ENCODE data around the gene SUPT5H.

The SUPT5H gene
- 227 to 404 reads per million in 2 donors for total RNA-seq

DNA sequence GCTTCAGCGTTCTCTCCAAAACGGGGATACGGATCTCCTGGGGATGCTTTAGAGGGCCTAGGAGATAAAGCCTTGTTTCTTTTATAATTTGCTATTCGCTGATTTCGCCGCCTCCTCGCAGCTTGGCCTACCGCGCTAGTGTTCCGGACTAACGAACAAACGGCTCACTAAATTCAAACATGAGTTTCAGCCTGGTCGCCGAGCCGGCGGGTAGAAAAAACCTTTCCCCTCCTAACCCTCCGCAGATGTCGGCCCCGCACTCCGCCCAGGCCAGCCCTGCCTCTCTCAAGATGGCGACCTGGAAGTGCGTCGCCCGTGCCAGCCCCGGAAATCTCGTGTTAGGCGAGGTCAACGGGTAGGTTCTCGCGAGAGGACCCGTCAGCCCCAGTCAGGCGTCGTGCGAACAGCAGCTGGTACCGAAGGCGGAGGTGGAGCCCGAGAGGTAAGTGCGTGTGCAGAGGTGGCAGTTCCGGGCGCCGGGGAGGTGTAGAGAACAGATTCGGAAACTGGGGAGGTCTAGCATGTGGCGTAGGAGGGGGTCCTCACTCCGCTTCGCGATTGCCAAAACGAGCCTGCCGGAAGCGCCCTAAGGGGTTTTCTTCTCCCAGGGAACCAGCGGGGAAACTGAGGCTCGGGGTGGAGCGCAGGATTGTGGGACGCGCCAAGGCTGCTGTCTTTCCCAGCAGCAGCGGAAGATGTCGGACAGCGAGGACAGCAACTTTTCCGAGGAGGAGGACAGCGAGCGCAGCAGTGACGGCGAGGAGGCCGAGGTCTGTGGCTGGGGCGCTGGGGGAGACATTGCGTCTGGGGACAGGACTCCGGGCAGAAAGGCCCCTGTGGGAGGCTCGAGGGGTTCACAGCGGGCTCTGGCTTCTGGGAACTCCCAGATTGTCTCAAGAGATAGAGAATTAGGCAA, at the start of gene SUPT5H:
SUPT5H (plus strand) TSS at position 387 of the 916 bp plus-strand sequence; CDS start at position 696, 309 bp downstream.
- peak; percentile 96 for DNase-seq

DNA sequence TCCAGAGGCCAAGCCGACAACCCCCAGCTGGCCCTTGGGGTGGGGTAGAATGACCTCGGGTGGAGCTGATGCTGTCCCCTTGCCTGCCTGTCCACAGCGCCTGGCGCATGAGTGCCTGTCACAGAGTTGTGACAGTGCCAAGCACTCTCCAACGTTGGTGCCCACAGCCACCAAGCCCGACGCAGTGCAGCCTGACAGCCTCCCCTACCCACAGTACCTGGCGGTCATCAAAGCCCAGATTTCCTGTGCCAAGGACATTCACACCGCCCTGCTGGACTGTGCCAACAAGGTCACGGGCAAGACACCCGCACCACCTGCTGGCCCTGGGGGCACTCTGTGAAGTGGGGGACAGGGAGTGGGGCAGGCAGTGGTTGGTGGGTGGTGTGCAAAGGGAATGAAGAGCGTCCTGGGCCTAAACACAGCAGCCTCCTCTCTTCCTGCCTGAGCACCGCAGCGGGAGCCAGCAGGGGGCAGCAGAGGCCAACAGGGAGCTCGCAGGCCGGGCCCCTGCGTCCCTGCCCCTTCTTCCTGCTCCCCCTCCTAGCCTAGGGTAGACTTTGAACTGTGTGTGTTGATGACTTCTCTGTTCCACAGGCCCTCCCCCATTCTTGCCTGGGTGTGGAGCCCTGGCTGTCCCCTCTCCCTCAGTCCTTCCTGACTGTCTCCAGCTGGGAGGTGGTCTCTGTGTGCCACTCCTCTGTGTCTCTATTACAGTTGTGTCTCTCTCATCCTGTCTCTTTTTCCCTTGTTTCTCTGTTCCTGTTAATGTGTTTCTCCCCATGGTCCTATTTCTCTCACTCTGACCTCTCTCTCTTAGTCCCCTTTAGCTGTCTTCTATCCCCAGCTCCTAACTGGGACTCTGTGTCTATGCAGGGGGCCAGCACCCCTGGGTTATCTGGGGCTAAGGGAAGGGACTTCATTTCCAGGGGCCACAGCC, 47.8 kb upstream of the SUPT5H start:
- DNase-seq = peak; percentile 98

DNA sequence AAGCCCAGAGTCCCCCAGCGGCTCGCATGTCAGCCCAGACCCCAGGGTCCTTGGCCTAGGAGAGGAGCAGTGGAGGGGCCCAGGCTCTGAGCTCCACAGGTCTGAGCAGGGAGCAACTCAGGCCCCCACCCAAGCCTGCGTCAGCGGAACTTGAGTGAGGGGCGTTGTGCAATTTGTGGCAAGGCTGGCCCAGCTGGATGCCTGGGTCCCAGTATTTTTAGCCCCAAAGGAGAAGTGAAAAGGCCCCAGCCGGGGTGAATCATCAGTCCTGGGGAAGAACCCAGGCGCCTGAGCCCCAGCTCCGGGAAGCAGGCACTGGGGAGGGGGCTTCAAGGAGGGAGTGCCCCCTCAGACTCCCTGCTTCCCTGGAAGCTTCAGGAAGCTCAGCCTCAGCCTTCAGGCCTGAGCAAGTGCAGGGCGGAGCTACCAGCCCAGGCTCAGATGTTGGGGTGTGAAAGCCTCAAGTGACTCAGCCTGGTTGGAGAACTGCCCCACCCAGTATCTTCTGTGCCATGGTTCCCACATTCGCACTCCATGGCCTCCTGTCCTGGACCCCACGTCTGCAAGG, 47.0 kb upstream of the SUPT5H start:
- no peak for DNase-seq

DNA sequence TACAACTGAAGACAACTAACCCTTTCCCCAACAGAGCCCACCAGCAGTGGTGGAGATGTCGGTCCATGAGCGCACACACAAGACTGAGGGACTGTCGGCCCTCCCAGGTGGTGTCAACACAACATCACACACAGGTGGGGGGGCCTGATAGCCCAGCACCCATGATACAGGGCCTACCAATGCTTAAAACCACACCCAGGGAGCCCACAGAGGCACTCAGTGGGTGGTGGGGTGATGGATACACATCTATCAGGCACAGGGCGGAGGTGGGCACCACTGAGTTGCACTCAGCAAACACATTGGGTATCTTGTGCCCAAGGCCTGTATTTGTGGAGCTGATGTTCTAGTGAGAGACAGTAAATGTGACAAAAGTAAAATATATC, 45.7 kb upstream of the SUPT5H start:
- DNase-seq = no peak

DNA sequence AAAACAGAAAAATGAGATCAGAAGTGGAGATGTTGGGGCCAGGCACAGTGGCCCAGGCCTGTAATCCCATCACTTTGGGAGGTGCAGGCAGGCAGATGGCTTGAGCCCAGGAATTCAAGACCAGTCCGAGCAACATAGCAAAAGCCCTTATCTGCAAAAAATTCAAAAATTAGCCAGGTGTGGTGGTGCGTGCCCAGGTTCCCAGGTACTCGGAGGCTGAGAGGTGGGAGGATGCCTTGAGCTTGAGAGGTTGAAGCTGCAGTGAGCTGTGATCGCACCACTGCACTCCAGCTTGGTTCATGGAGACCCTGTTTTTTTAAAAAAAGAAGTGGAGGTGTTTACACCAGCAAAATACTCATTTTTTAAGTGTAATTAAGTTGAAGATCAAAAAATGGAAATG, 45.3 kb upstream of the SUPT5H start:
- DNase-seq = no peak

DNA sequence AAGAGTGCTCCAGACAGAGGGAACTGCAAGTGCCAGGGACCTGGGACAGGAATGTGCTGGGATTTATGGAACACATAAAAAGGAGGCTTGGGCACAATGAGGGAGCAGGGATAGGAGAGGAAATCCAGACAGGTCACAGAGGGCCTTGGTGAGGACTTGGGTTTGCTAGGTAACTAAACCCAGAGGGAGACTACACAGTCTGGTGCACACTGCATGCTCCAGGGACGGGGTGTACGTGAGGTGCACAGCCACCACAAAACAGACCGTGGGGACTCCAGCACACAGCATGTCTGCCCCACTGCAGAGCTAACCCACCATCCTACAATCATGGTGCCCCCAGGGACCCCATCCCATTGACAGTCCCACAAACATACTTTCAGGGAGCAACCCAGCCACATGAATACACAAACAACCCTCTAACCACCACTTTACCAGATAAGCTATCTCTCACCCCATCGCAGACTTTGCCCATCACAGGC, 44.3 kb upstream of the SUPT5H start:
- DNase-seq = no peak

DNA sequence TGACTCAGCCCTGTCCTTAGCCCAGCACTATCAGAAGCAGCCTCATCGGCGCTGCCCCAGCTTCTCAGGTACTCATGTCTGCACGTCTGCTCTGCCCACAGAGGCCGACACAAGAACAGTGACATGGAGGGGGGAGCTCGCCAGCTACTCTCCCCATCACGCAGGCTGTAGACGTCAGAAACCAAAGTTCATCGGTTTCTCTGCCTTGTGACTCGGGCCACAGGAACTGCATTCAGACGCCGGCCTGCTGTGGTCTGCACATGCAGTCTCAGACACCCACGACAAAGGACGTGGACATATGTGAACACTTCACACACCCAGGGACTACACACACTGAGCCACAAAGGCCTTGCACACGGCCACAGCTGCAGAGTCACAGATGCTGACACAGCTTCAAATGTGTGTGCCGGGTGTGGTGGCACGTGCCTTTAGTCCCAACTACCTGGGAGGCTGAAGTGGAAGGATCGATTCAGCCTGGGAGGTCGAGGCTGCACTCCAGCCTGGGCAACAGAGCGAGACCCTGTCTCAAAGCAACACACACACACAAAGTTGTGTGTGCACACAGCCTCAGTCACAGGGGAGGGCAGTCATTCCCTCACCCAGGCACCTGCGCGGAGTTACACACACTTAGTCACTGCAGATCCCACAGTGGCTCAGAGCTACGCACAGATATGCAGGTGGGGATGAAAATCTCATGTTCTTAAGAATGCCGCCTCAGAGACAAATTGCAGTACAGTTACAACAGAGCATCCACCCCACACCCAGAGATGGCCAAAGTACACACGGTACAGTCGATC, 43.6 kb upstream of the SUPT5H start:
- DNase-seq = peak; percentile 83

DNA sequence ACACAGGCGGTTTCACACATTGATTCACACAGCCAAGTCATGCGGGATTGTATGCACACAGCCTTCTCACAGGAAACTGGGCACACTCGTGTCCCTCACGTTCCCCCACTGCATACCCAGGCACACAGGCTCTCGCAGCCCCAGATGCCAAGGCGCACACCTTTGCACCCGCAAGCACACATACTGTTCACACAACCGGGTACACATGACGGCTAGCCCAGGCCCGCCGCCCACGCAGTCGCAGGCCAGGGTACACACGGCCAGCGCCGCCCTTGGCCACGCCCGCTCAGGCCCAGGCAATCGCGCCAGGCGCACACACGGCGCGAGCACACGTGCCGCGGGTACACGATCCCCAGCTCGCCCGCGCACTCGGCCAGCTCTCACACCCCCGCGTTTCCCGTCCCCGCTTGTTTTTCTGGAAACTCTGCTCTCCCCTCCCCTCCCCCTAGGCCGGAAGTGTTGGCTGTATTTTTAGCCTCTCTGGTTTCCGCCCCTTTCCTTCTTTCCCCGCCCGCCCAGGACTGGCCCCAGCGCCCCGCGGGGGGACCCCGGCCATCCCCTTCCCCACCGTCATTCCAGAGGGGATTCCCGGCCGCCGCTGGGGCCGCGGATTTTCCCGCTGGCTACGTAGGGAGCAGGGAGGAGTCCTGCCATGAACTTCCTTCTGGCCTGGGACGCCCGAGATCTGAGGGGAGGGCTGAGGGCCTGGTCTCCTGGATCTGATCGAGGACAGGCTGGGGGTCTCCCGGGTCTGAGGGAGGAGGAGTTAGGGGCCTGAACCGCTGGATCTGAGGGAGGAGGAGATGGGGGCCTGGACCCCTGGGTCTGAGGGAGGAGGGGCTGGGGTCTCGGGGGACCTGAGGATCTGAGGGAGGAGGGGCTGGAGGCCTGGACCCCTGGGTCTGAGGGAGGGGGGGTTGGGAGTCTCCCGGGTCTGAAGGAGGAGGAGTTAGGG, 42.8 kb upstream of the SUPT5H start:
- DNase-seq = peak; percentile 77

DNA sequence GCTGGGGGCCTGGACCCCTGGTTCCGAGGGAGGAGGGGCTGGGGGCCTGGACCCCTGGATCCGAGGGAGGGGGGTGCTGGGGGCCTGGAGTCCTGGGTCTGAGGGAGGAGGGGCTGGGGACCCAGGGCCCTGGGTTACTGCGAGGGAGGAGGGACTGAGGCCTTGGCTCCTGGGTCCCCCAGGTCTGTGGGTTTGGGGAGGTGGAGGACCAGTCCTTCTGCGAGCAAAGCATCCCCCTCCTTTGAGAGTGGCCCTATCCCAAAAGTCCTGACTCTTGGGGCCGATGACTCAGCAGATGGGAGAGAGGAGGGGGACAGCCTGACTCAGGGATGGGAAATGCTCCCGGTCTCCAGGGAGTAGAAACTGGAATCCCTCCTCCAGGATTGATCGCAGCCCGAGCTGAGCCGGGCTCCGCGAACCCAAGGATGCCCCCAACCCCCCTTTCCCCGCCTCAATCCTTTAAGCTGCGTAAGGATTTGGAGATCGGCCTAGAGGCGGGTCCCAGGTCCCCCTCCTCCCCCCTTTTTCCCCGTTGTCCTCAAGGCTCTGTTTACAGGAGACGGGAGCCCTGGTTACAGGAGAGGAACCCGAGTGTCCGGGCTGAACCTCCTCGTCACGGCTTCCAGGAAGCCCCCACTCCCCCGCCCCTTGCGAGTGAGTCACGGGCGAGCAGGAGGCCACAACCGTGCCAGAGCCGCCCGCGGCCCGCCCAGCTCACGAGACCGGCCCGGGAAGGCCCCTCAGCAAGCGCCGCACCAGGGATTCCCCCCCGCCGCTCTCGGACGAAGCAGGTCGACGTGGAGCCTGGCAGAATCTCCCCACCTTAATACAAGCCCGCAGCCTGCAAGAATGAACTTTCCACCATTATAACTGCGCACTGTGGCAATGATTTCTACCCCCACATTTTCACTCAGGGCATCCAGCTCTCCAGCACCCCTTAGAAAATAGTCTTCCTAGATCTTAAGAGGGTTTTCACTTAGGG, 41.8 kb upstream of the SUPT5H start:
- DNase-seq = peak; percentile 97

DNA sequence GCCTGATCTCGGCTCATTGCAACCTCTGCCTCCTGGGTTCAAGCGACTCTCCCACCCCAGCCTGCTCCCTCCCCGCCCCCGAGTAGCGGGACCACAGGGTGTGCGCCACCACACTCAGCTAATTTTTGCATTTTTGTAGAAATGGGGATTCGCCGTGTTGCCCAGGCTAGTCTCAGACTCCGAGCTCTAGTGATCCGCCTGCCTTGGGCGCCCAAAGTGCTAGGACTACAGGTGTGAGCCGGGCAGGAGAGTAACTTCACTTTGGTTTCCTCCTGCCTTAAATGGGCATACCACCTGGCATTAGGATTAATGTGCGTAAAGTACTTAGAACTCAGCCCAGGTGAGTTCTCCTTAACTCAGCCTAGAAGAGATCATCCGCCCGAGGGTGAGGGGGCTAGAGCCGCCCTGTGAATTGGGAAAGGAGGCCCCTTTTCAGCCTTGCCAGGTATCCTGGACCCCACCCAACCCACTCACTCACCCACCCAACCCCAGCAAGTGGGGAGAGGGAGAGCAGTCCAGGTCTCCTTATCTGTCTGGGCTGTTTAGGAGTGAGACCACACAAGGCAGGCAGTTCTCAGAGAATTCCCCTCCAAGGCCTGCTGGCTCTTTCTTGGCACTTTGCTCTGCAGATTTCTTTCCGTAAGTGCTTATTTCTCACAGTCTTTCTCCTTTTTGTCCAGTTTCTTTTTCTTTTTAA, 40.0 kb upstream of the SUPT5H start:
- no peak for DNase-seq

DNA sequence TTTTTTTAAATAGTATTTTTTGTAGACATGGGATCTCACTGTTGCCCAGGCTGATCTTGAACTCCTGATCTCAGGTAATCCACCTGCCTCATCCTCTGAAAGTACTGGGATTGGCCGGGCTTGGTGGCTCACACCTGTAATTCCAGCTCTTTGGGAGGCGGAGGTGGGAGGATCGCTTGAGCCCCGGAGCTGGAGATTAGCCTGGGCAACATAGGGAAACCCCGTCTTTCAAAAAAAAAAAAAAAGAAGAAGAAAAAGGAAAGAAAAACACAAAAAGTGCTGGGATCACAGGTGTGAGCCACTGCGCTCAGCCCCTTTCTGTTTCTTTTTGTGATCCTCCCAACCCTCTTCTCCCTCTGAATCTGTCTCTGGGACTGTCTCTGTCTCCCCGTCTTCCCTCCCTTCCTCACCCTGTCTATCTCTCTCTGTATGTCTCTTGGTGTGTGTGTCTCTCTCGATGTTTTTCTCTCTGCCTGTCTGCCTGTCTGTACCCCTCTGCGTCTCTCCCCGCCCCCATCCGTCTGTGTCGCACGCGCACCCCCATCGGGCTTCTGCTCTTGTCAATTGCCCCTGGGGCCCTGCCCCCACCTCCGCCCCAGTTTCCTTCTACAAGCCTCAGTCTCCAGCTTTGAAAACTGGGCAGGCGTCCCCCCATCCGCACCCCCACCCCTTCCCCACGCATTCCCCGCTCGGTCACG, 39.3 kb upstream of the SUPT5H start:
- peak; percentile 81 for DNase-seq

DNA sequence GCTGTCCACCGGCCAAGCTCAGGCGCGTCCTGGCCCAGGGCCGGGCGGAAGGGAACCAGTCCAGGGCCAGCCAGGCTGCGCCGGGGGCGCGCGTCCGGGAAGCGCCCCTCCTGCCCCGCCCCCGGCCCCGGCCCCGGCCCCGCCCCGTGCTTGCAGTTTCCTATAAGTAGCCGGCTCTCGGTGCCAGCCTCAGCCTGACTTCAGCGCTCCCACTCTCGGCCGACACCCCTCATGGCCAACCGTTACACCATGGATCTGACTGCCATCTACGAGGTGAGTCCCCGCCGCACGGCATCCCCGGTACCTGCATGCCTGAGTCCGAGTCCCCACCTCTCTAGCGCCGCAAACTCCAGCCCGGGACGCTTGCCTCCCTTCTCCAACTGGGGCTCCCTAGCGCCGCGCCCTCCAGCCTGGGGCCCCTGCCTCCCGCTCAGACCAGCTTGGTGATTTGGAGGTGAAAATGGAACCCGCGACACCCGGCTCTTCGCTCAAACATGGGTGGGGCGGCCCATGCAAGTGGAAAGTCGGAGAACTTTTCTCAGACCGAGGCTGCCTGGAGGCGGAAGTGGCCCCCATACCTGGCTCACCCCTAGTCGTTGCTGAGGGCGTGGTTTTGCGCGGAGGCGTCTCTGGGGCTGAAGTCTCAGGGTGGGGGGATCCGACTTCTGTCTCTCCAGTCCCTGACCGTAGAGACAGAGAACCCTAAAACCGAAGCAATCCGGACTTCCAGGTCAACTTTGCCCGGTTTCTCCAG, 38.5 kb upstream of the SUPT5H start, which contains the start of gene ZFP36:
ZFP36 (plus strand) TSS at position 192 of the 754 bp plus-strand sequence; CDS start at position 250, 58 bp downstream.
- DNase-seq = peak; percentile 93

DNA sequence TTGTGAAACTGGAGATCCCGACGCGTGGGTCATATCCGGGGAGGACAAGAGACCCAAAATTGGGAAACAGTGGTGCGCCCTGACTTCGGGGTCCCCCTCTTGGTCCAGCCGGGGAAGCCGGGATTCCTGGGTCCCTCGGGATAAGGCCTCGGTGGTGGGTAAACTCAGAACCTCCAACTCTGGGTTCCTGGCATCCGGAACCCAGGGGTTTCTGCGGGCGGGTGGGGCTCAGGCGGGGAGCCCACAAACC, 38.0 kb upstream of the SUPT5H start:
- no peak for DNase-seq

DNA sequence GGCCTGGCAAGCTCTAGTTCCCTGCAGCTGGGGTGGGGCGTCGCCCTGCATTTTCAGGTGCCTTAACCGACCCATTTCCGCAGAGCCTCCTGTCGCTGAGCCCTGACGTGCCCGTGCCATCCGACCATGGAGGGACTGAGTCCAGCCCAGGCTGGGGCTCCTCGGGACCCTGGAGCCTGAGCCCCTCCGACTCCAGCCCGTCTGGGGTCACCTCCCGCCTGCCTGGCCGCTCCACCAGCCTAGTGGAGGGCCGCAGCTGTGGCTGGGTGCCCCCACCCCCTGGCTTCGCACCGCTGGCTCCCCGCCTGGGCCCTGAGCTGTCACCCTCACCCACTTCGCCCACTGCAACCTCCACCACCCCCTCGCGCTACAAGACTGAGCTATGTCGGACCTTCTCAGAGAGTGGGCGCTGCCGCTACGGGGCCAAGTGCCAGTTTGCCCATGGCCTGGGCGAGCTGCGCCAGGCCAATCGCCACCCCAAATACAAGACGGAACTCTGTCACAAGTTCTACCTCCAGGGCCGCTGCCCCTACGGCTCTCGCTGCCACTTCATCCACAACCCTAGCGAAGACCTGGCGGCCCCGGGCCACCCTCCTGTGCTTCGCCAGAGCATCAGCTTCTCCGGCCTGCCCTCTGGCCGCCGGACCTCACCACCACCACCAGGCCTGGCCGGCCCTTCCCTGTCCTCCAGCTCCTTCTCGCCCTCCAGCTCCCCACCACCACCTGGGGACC, 37.6 kb upstream of the SUPT5H start:
- peak; percentile 54 for DNase-seq

DNA sequence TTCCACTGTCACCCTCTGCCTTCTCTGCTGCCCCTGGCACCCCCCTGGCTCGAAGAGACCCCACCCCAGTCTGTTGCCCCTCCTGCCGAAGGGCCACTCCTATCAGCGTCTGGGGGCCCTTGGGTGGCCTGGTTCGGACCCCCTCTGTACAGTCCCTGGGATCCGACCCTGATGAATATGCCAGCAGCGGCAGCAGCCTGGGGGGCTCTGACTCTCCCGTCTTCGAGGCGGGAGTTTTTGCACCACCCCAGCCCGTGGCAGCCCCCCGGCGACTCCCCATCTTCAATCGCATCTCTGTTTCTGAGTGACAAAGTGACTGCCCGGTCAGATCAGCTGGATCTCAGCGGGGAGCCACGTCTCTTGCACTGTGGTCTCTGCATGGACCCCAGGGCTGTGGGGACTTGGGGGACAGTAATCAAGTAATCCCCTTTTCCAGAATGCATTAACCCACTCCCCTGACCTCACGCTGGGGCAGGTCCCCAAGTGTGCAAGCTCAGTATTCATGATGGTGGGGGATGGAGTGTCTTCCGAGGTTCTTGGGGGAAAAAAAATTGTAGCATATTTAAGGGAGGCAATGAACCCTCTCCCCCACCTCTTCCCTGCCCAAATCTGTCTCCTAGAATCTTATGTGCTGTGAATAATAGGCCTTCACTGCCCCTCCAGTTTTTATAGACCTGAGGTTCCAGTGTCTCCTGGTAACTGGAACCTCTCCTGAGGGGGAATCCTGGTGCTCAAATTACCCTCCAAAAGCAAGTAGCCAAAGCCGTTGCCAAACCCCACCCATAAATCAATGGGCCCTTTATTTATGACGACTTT, 36.8 kb upstream of the SUPT5H start:
- peak; percentile 44 for DNase-seq
